ENCODE data around the gene NUDC. TPM values are rescaled to one million over a fixed set of nuclear protein-coding genes. Genes with fewer than 3 reads are reported as not detected.
"Not testable (repeated sequence)": the region's sequence is repeated elsewhere in the genome, so short reads cannot be mapped to it uniquely, and the experiment has no call there.

The NUDC gene
- total RNA-seq, 4 donors from 2014 or later: 44.1 to 80.2 (median 55.9) TPM

GRCh38 chr1:26942656-26943055 is 21.1 kb downstream of the NUDC start:
- no peaks in the 10 kb centered on the region for H3K27me3 ChIP-seq
- no peak for DNase-seq
- 93 to 94% methylated on average over 12 of the region's 12 CpGs for WGBS, 2 donors
- no peak overlapping the region for H3K27ac ChIP-seq
- intact Hi-C loops (cut with DNase I): no loop called here
- H3K9me3 ChIP-seq: no peaks in the 10 kb centered on the region
- TF ChIP-seq, protein P1, sequence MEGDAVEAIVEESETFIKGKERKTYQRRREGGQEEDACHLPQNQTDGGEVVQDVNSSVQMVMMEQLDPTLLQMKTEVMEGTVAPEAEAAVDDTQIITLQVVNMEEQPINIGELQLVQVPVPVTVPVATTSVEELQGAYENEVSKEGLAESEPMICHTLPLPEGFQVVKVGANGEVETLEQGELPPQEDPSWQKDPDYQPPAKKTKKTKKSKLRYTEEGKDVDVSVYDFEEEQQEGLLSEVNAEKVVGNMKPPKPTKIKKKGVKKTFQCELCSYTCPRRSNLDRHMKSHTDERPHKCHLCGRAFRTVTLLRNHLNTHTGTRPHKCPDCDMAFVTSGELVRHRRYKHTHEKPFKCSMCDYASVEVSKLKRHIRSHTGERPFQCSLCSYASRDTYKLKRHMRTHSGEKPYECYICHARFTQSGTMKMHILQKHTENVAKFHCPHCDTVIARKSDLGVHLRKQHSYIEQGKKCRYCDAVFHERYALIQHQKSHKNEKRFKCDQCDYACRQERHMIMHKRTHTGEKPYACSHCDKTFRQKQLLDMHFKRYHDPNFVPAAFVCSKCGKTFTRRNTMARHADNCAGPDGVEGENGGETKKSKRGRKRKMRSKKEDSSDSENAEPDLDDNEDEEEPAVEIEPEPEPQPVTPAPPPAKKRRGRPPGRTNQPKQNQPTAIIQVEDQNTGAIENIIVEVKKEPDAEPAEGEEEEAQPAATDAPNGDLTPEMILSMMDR (IDR thresholded peaks at IDR 0.05): no peak
- no peak for TF ChIP-seq POLR2A (IDR thresholded peaks at IDR 0.05)
- H3K4me1 ChIP-seq: peaks cover 0 to 16% of the 10 kb centered on the region in 2 donors
- H3K4me3 ChIP-seq (replicated peaks in 1 of 3): no peak overlapping the region
- H3K36me3 ChIP-seq: peaks cover 47 to 58% of the 10 kb centered on the region in 2 donors

DNA sequence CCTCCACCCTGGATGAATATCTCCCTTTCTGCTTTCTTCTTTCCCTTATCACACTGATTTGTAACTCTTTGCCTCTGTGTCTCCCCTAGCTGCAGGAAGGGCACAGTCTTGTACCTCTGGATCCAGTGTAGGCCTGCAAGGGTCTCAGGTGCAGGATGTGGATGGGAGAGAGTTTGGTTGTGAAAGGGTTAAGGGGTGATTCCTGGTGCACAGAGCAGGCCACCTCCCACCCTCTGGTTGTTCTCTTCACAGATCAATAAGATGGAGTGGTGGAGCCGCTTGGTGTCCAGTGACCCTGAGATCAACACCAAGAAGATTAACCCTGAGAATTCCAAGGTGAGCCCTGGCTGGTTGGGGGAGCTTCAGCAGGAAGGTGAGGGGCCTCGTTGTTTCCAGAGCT is 23.6 kb downstream of the NUDC start:
- TF ChIP-seq, protein P1 (IDR thresholded peaks at IDR 0.05): no peak
- no peak for TF ChIP-seq POLR2A (IDR thresholded peaks at IDR 0.05)

GRCh38 chr1:26945728-26946127 is 24.2 kb downstream of the NUDC start:
- Histone ChIP-seq H3K4me1 (no peaks in the 10 kb centered on the region), H3K27ac (no peak overlapping the region), H3K36me3 (peaks cover 47 to 58% of the 10 kb centered on the region in 2 donors), H3K4me3 (replicated peaks in 1 of 3) (no peak overlapping the region), H3K9me3 (no peaks in the 10 kb centered on the region), H3K27me3 (no peaks in the 10 kb centered on the region)
- DNase-seq: no peak
- intact Hi-C loops (cut with DNase I): no loop called here
- no peak for TF ChIP-seq POLR2A (IDR thresholded peaks at IDR 0.05)
- TF ChIP-seq, protein P1 (IDR thresholded peaks at IDR 0.05): no peak
- WGBS, 2 donors: 91 to 97% methylated on average over 7 to 8 of the region's 8 CpGs

More for the DNA sequence above, 23.6 kb downstream of the NUDC start:
- intact Hi-C loops (cut with DNase I): no loop called here
- WGBS, 2 donors: 80 to 83% methylated on average over 2 of the region's 2 CpGs
- H3K4me3 ChIP-seq (replicated peaks in 1 of 3): no peak overlapping the region
- H3K36me3 ChIP-seq: peaks cover 47 to 58% of the 10 kb centered on the region in 2 donors
- H3K9me3 ChIP-seq: no peaks in the 10 kb centered on the region
- no peak overlapping the region for H3K27ac ChIP-seq
- no peaks in the 10 kb centered on the region for H3K27me3 ChIP-seq
- no peak for DNase-seq
- H3K4me1 ChIP-seq: peaks cover 0 to under 1% of the 10 kb centered on the region in 2 donors

GRCh38 chr1:26946270-26946669 is 24.7 kb downstream of the NUDC start:
- H3K27me3 ChIP-seq: no peaks in the 10 kb centered on the region
- 69 to 75% methylated on average over 4 of the region's 4 CpGs for WGBS, 2 donors
- peaks cover 46 to 63% of the 10 kb centered on the region in 2 donors for H3K36me3 ChIP-seq
- no peak for DNase-seq
- H3K4me1 ChIP-seq: no peaks in the 10 kb centered on the region
- no peaks in the 10 kb centered on the region for H3K9me3 ChIP-seq
- intact Hi-C loops (cut with DNase I): no loop called here
- no peak for TF ChIP-seq POLR2A (IDR thresholded peaks at IDR 0.05)
- TF ChIP-seq, protein P1 (IDR thresholded peaks at IDR 0.05): no peak
- H3K4me3 ChIP-seq (replicated peaks in 1 of 3): no peak overlapping the region
- no peak overlapping the region for H3K27ac ChIP-seq

- H3K4me1 ChIP-seq; intact Hi-C loops (cut with DNase I); H3K9me3 ChIP-seq; DNase-seq; H3K27me3 ChIP-seq; H3K27ac ChIP-seq; H3K4me3 ChIP-seq (replicated peaks in 1 of 3): not testable (repeated sequence)
- 92 to 94% methylated on average over 16 of the region's 16 CpGs for WGBS, 2 donors
- peaks cover 21 to 43% of the 10 kb centered on the region in 2 donors for H3K36me3 ChIP-seq
These were observed 27.1 kb downstream of the NUDC start for GRCh38 chr1:26948725-26949057.
